Sigmoid colon (tissue), 7 donors: Measurements from ENCODE around the gene DYNLRB1. TPM values are rescaled to one million over a fixed set of nuclear protein-coding genes. Genes with fewer than 3 reads are reported as not detected.

Experiments
- DNase-seq: peaks from one replicate; pipeline ENCODE4 v3.0.0-alpha.2; 2019
- H3K27ac ChIP-seq, 4 donors: fragments of 200-600 bp; sonication (generic); one replicate each; pipeline ENCODE4 v1.5.1; 2016 to 2019; ENCODE audit warnings: mild to moderate bottlenecking in 1 of 4
- H3K27me3 ChIP-seq, 3 donors: fragments of 200-600 bp; sonication (generic); one replicate each; pipeline ENCODE4 v1.5.1; 2019; ENCODE audit warnings: mild to moderate bottlenecking in 1 of 3
- H3K36me3 ChIP-seq, 4 donors: fragments of 200-600 bp; sonication (generic); one replicate each; pipeline ENCODE4 v1.5.1; 2016 to 2019
- H3K4me1 ChIP-seq, 4 donors: fragments of 200-600 bp; sonication (generic); one replicate each; pipeline ENCODE4 v1.5.1; 2017 to 2019
- H3K4me3 ChIP-seq, 4 donors: fragments of 200-600 bp; sonication (generic); one replicate each; pipeline ENCODE4 v1.5.1; 2017 to 2019; ENCODE audit warnings: mild to moderate bottlenecking in 2 of 4, moderate library complexity in 1 of 4
- H3K9me3 ChIP-seq, 4 donors: fragments of 200-600 bp in 3 of 4; sonication (generic) in 3 of 4; one replicate each; pipeline versions ENCODE4 v1.5.1 to v1.6.1; 2013 to 2019
- EP300 ChIP-seq, 4 donors: sonication (generic); formaldehyde crosslinking; IDR thresholded peaks; one replicate each; pipeline ENCODE4 v1.6.1; 2017; ENCODE audit warnings: antibody characterized with exemption in 4 of 4
- POLR2A ChIP-seq, 2 donors: fragments of 450-650 bp; IDR thresholded peaks; one replicate each; pipeline ENCODE4 v1.6.1; 2016; ENCODE audit warnings: antibody characterized with exemption in 2 of 2, mild to moderate bottlenecking in 2 of 2, moderate library complexity in 2 of 2
- POLR2AphosphoS5 ChIP-seq, 4 donors: sonication (generic); formaldehyde crosslinking; IDR thresholded peaks; one replicate each; pipeline ENCODE4 v1.6.1; 2017; ENCODE audit warnings: antibody characterized with exemption in 4 of 4
- WGBS, 2 donors: extraction: QIAGEN DNeasy Blood & Tissue Kit; methylation state at CpG; one replicate each; pipeline ENCODE4 v1.1.7; 2013; 5-methylcytosine and 5-hydroxymethylcytosine counted together
- intact Hi-C: fragments of 100-400 bp; cut with DNase I; formaldehyde crosslinking; loops from one replicate; pipeline ENCODE4 v1.15.1; 2023
- polyA plus RNA-seq, 3 donors: library from polyadenylated mRNA; stranded (reverse); fragments of 200-250 nt; gene quantifications; one replicate each; pipeline ENCODE4 v1.2.3, GENCODE V29; 2013
- total RNA-seq, 4 donors: library from RNA; depleted of rRNA; stranded (reverse); fragments of >200 nt; gene quantifications; one replicate each; pipeline ENCODE4 v1.1.0, GENCODE V29; 2016
- TF ChIP-seq, protein P1 (sequence below), 4 experiments: fragments of 450-650 bp in 3 of 4; fragments of 200-600 bp in 1 of 4; IDR thresholded peaks; one replicate each; pipeline ENCODE4 v1.5.1; 2016 to 2019; ENCODE audit warnings: antibody characterized with exemption in 4 of 4, mild to moderate bottlenecking in 3 of 4, moderate library complexity in 2 of 4
- donor health status: healthy with polysubstance abuse.
- donor health status: Bipolar disorder and iron deficiency.
- donor health status: healthy.

The DYNLRB1 gene
- total RNA-seq (100 to 1,000 TPM; 148 to 181 (median 165) TPM), polyA plus RNA-seq (100 to 1,000 TPM; 149 to 259 (median 237) TPM)

DNA sequence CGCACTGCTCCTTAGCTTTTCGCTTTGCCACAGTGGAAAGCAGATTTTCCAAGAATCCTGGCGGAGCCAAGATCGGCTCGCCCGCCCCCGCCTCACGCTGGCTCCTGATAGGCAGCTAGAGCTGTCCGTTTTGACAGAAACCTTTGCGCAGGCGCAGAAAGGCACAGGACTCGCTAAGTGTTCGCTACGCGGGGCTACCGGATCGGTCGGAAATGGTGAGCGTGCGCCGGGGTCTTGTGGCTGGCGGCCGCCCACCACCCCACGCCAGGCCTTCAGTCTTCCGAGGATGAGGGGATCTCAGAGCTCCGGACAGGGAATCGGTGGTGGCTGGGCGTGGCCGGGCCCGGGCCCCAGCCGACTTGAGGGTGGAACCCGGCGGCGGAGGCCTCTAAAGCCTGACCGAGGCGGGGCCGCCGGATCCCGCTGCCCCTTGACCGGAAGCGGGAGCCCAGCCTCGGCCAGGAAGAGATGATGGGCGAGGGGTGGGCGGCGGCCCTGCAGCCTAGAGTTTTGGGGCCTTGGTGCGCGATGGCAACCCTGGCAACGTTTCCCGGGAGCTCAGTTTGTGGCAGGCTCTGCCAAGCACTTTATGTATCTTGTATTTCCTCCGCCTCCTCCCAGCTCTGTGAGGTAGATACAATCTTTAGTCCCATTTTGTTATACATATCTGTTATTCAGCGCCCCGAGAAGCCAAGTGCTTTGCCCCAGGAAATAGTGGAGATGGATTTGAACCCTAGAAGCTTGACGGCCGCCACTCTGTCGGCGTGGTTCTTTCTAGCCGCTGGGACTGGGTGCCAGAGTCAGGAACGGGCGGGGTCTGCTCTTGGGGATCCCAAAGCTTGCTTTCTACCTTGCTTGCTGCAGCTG lies at the start of gene DYNLRB1:
DYNLRB1 (plus strand) TSS at position 176 of the 867 bp plus-strand sequence; CDS start at position 213, 37 bp downstream.
- TF ChIP-seq POLR2A (IDR thresholded peaks at IDR 0.05) (peak; percentile 78 to 90), EP300 (IDR thresholded peaks at IDR 0.05) (no peak), POLR2AphosphoS5 (IDR thresholded peaks at IDR 0.05) (peak; percentile 93 to 98 (median 94))
- peaks cover 0 to 58% (median 33%) of the 10 kb centered on the region in 4 donors for H3K4me1 ChIP-seq
- intact Hi-C loops: loop anchor here (2.0 kb wide), 1 partner anchor 42 kb away; the partner anchor contains the start of gene MAP1LC3A
- peak within 1 kb of the TSS; percentile 51 to 78 (median 67) for H3K4me3 ChIP-seq
- peaks cover 0 to 15% (median 3%) of the 10 kb centered on the region in 4 donors for H3K36me3 ChIP-seq
- H3K27me3 ChIP-seq: no peaks in the 10 kb centered on the region
- WGBS, 2 donors: 0 to 1% methylated on average over 59 of the region's 59 CpGs
- DNase-seq: peak; percentile 99
- H3K27ac ChIP-seq: peak within 1 kb of the TSS; percentile 83 to 98 (median 92)
- no peaks in the 10 kb centered on the region for H3K9me3 ChIP-seq

GRCh38 chr20:34468951-34469350 lies 47.3 kb upstream of the DYNLRB1 start:
- intact Hi-C loops: no loop called here
- TF ChIP-seq, protein P1, sequence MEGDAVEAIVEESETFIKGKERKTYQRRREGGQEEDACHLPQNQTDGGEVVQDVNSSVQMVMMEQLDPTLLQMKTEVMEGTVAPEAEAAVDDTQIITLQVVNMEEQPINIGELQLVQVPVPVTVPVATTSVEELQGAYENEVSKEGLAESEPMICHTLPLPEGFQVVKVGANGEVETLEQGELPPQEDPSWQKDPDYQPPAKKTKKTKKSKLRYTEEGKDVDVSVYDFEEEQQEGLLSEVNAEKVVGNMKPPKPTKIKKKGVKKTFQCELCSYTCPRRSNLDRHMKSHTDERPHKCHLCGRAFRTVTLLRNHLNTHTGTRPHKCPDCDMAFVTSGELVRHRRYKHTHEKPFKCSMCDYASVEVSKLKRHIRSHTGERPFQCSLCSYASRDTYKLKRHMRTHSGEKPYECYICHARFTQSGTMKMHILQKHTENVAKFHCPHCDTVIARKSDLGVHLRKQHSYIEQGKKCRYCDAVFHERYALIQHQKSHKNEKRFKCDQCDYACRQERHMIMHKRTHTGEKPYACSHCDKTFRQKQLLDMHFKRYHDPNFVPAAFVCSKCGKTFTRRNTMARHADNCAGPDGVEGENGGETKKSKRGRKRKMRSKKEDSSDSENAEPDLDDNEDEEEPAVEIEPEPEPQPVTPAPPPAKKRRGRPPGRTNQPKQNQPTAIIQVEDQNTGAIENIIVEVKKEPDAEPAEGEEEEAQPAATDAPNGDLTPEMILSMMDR (IDR thresholded peaks at IDR 0.05): no peak
- TF ChIP-seq POLR2AphosphoS5 (IDR thresholded peaks at IDR 0.05): no peak
- no peak for TF ChIP-seq EP300 (IDR thresholded peaks at IDR 0.05)
- TF ChIP-seq POLR2A (IDR thresholded peaks at IDR 0.05): no peak
- no peak for DNase-seq
- H3K4me3 ChIP-seq: no peak overlapping the region
- no peaks in the 10 kb centered on the region for H3K27me3 ChIP-seq
- 90 to 96% methylated on average over 1 of the region's 1 CpG for WGBS, 2 donors
- no peak overlapping the region for H3K27ac ChIP-seq
- peaks cover 0 to 68% (median 2%) of the 10 kb centered on the region in 4 donors for H3K36me3 ChIP-seq
- peaks cover 0 to 12% (median 0%) of the 10 kb centered on the region in 4 donors for H3K4me1 ChIP-seq
- H3K9me3 ChIP-seq: no peaks in the 10 kb centered on the region

GRCh38 chr20:34472246-34472925 lies 43.8 kb upstream of the DYNLRB1 start:
- peaks cover 0 to 19% (median 9%) of the 10 kb centered on the region in 4 donors for H3K4me1 ChIP-seq
- intact Hi-C loops: no loop called here
- no peak for TF ChIP-seq POLR2AphosphoS5 (IDR thresholded peaks at IDR 0.05)
- TF ChIP-seq POLR2A (IDR thresholded peaks at IDR 0.05): no peak
- no peak for TF ChIP-seq EP300 (IDR thresholded peaks at IDR 0.05)
- TF ChIP-seq, protein P1 (IDR thresholded peaks at IDR 0.05): no peak
- H3K27me3 ChIP-seq: no peaks in the 10 kb centered on the region
- H3K27ac ChIP-seq: peak overlapping the region in 1 of 4 donors; percentile 15
- peaks cover 0 to 55% (median 2%) of the 10 kb centered on the region in 4 donors for H3K36me3 ChIP-seq
- H3K9me3 ChIP-seq: no peaks in the 10 kb centered on the region
- DNase-seq: no peak
- no peak overlapping the region for H3K4me3 ChIP-seq
- WGBS, 2 donors: 72 to 81% methylated on average over 6 of the region's 6 CpGs

- no peaks in the 10 kb centered on the region for H3K27me3 ChIP-seq
- DNase-seq: no peak
- WGBS, 2 donors: 79 to 80% methylated on average over 5 of the region's 5 CpGs
- H3K27ac ChIP-seq: no peak overlapping the region
- H3K4me3 ChIP-seq: no peak overlapping the region
- peaks cover 0 to 19% (median 9%) of the 10 kb centered on the region in 4 donors for H3K4me1 ChIP-seq
- H3K9me3 ChIP-seq: no peaks in the 10 kb centered on the region
- TF ChIP-seq POLR2AphosphoS5 (IDR thresholded peaks at IDR 0.05) (no peak), POLR2A (IDR thresholded peaks at IDR 0.05) (no peak), EP300 (IDR thresholded peaks at IDR 0.05) (no peak)
- TF ChIP-seq, protein P1 (IDR thresholded peaks at IDR 0.05): no peak
- intact Hi-C loops: no loop called here
- H3K36me3 ChIP-seq: peaks cover 0 to 56% (median 5%) of the 10 kb centered on the region in 4 donors
These were observed 42.8 kb upstream of the DYNLRB1 start for GRCh38 chr20:34473262-34473883.
